ENCODE results near the gene ENTPD8. TPM values are rescaled to one million over a fixed set of nuclear protein-coding genes. Genes with fewer than 3 reads are reported as not detected.

Gene ENTPD8
- total RNA-seq, 2 donors from 2014 or later: not detected

- no peak overlapping the region for H3K27ac Mint-ChIP-seq
- peak; percentile 87 to 92 for ATAC-seq
- peak; percentile 80 to 92 for DNase-seq (ENCODE audit: low spot score in 2 of 2)
- no peaks in the 10 kb centered on the region for H3K9me3 Mint-ChIP-seq
- peaks cover 0 to 5% of the 10 kb centered on the region in 2 donors for H3K36me3 Mint-ChIP-seq
These were observed 4.2 kb upstream of the ENTPD8 start for GRCh38 chr9:137445275-137445807.

GRCh38 chr9:137444106-137444790, 3.1 kb upstream of the ENTPD8 start:
- Mint-ChIP-seq H3K36me3 (peaks cover 0 to 5% of the 10 kb centered on the region in 2 donors), H3K9me3 (no peaks in the 10 kb centered on the region), H3K27ac (no peak overlapping the region)
- no peak for ATAC-seq
- DNase-seq (ENCODE audit: low spot score in 2 of 2): no peak

- Mint-ChIP-seq H3K9me3 (no peaks in the 10 kb centered on the region), H3K27ac (no peak overlapping the region), H3K36me3 (peaks cover 0 to 5% of the 10 kb centered on the region in 2 donors)
- DNase-seq (ENCODE audit: low spot score in 2 of 2): no peak
- ATAC-seq: no peak
These were observed 771 bp upstream of the ENTPD8 start for GRCh38 chr9:137441935-137442321.

- no peaks in the 10 kb centered on the region for H3K9me3 Mint-ChIP-seq
- DNase-seq (ENCODE audit: low spot score in 2 of 2) (no peak), ATAC-seq (no peak)
- no peak overlapping the region for H3K27ac Mint-ChIP-seq
- H3K36me3 Mint-ChIP-seq: peaks cover 0 to 5% of the 10 kb centered on the region in 2 donors
These were observed 1.9 kb downstream of the ENTPD8 start for GRCh38 chr9:137439158-137439714.

- ATAC-seq (no peak), DNase-seq (ENCODE audit: low spot score in 2 of 2) (no peak)
- Mint-ChIP-seq H3K9me3 (no peaks in the 10 kb centered on the region), H3K27ac (no peak overlapping the region), H3K36me3 (peaks cover 0 to 5% of the 10 kb centered on the region in 2 donors)
These were observed 2.5 kb downstream of the ENTPD8 start for GRCh38 chr9:137438591-137439157.

- Mint-ChIP-seq H3K36me3 (peaks cover 0 to 5% of the 10 kb centered on the region in 2 donors), H3K9me3 (no peaks in the 10 kb centered on the region), H3K27ac (no peak overlapping the region)
- ATAC-seq (no peak), DNase-seq (ENCODE audit: low spot score in 2 of 2) (no peak)
These were observed 3.2 kb downstream of the ENTPD8 start for GRCh38 chr9:137437691-137438590.

GRCh38 chr9:137436761-137437600, 4.2 kb downstream of the ENTPD8 start:
- H3K9me3 Mint-ChIP-seq: no peaks in the 10 kb centered on the region
- peaks cover 0 to 3% of the 10 kb centered on the region in 2 donors for H3K36me3 Mint-ChIP-seq
- no peak for ATAC-seq
- no peak overlapping the region for H3K27ac Mint-ChIP-seq
- no peak for DNase-seq (ENCODE audit: low spot score in 2 of 2)

GRCh38 chr9:137435980-137436760, 5.0 kb downstream of the ENTPD8 start:
- DNase-seq (ENCODE audit: low spot score in 2 of 2) (no peak), ATAC-seq (peak in 1 of 2 donors; percentile 18)
- H3K36me3 Mint-ChIP-seq: no peaks in the 10 kb centered on the region
- no peaks in the 10 kb centered on the region for H3K9me3 Mint-ChIP-seq
- H3K27ac Mint-ChIP-seq: no peak overlapping the region

GRCh38 chr9:137435381-137435891, 5.7 kb downstream of the ENTPD8 start:
- ATAC-seq: peak in 1 of 2 donors; percentile 5
- Mint-ChIP-seq H3K27ac (no peak overlapping the region), H3K36me3 (no peaks in the 10 kb centered on the region), H3K9me3 (no peaks in the 10 kb centered on the region)
- no peak for DNase-seq (ENCODE audit: low spot score in 2 of 2)

GRCh38 chr9:137434498-137435380, 6.4 kb downstream of the ENTPD8 start:
- ATAC-seq: no peak
- DNase-seq (ENCODE audit: low spot score in 2 of 2): no peak
- Mint-ChIP-seq H3K36me3 (no peaks in the 10 kb centered on the region), H3K27ac (no peak overlapping the region), H3K9me3 (no peaks in the 10 kb centered on the region)

- Mint-ChIP-seq H3K27ac (no peak overlapping the region), H3K36me3 (no peaks in the 10 kb centered on the region), H3K9me3 (no peaks in the 10 kb centered on the region)
- no peak for DNase-seq (ENCODE audit: low spot score in 2 of 2)
- no peak for ATAC-seq
These were observed 7.2 kb downstream of the ENTPD8 start for GRCh38 chr9:137433916-137434431.

- Mint-ChIP-seq H3K27ac (no peak overlapping the region), H3K9me3 (no peaks in the 10 kb centered on the region), H3K36me3 (no peaks in the 10 kb centered on the region)
- no peak for DNase-seq (ENCODE audit: low spot score in 2 of 2)
- ATAC-seq: no peak
These were observed 7.7 kb downstream of the ENTPD8 start for GRCh38 chr9:137433349-137433915.

- no peak for DNase-seq (ENCODE audit: low spot score in 2 of 2)
- no peaks in the 10 kb centered on the region for H3K36me3 Mint-ChIP-seq
- ATAC-seq: no peak
These were observed 8.3 kb downstream of the ENTPD8 start for GRCh38 chr9:137432687-137433348.

More at GRCh38 chr9:137432687-137433348, 8.3 kb downstream of the ENTPD8 start:
- H3K27ac Mint-ChIP-seq: no peak overlapping the region
- no peaks in the 10 kb centered on the region for H3K9me3 Mint-ChIP-seq

All from activated naive CD4-positive, alpha-beta T cell treated with anti-CD3 and anti-CD28 coated beads, Interleukin-2, amount 50 U/mL, for 72 hours (primary cell).